H1 (cell line): ENCODE data around the gene NR5A1. TPM values are rescaled to one million over a fixed set of nuclear protein-coding genes. Genes with fewer than 3 reads are reported as not detected.

ENCODE experiments used
- CTCF ChIA-PET: fragments of 300-600 bp; sonication (Branson Sonifier 250); formaldehyde crosslinking; loops from one replicate; lab custom pipeline; 2021; ENCODE audit not compliant: partially characterized antibody; lab: Charles Lee
- POLR2A ChIA-PET: fragments of 300-600 bp; sonication (Branson Sonifier 250); formaldehyde crosslinking; loops from one replicate; lab custom pipeline; 2021; ENCODE audit warnings: inconsistent platforms; ENCODE audit not compliant: partially characterized antibody; lab: Charles Lee
- DNase-seq, 2 experiments: peaks; one replicate each; pipeline versions ENCODE4 v3.0.0 to v3.0.0-alpha.2; 2010 to 2022; ENCODE audit warnings: low spot score in 2 of 2, low read depth in 1 of 2, mixed read lengths in 1 of 2
- FAIRE-seq: peaks from 2 replicates; lab custom pipeline; 2011; peaks lifted over from hg19 to GRCh38; lab: Jason Lieb, UNC
- H2AFZ ChIP-seq: 2 replicates; pipeline ENCODE4 v1.8.1; 2012; ENCODE audit warnings: low read length, inconsistent platforms
- H2AK5ac ChIP-seq: 2 replicates; pipeline ENCODE4 v1.6.1; 2013; ENCODE audit warnings: low read depth, low read length
- H2BK120ac ChIP-seq: replicated peaks from 2 replicates; pipeline ENCODE3; 2013; ENCODE audit warnings: low read depth, low read length, inconsistent platforms
- H2BK12ac ChIP-seq: 2 replicates; pipeline ENCODE4 v1.6.1; 2013; ENCODE audit warnings: low read depth, low read length
- H2BK15ac ChIP-seq: 2 replicates; pipeline ENCODE4 v1.6.1; 2013; ENCODE audit warnings: low read length
- H2BK20ac ChIP-seq: 2 replicates; pipeline ENCODE4 v1.6.1; 2013; ENCODE audit warnings: low read length
- H2BK5ac ChIP-seq: 2 replicates; pipeline ENCODE4 v1.6.1; 2013; ENCODE audit warnings: low read depth, low read length
- H3K14ac ChIP-seq: 2 replicates; pipeline ENCODE4 v1.6.1; 2013; ENCODE audit warnings: inconsistent platforms; ENCODE audit not compliant: insufficient read length
- H3K18ac ChIP-seq: 2 replicates; pipeline ENCODE4 v1.6.1; 2013; ENCODE audit warnings: low read length; ENCODE audit errors: extremely low read depth
- H3K23ac ChIP-seq: 2 replicates; pipeline ENCODE4 v1.6.1; 2013; ENCODE audit warnings: inconsistent platforms; ENCODE audit not compliant: insufficient read length
- H3K23me2 ChIP-seq: 2 replicates; pipeline ENCODE4 v1.6.1; 2013; ENCODE audit warnings: low read depth, low read length
- H3K27ac ChIP-seq: 2 replicates; pipeline ENCODE4 v1.6.1; 2011; ENCODE audit warnings: low read depth, low read length, inconsistent platforms
- H3K27me3 ChIP-seq, 4 experiments: replicated peaks in 1 of 4; 1 replicate in 1 of 4; 2 replicates in 3 of 4; pipeline versions ENCODE4 v1.6.1 to v1.8.1; 2011 to 2013; ENCODE audit warnings: low read length in 3 of 4, mild to moderate bottlenecking in 3 of 4, inconsistent platforms in 2 of 4, mixed read lengths in 2 of 4, moderate library complexity in 1 of 4; ENCODE audit not compliant: control insufficient read depth in 3 of 4, insufficient read depth in 3 of 4; ENCODE audit errors: extremely low read depth in 1 of 4
- H3K36me3 ChIP-seq, 4 experiments: 2 replicates each; pipeline versions ENCODE4 v1.6.1 to v1.8.1; 2011 to 2013; ENCODE audit warnings: mild to moderate bottlenecking in 4 of 4, low read length in 3 of 4, moderate library complexity in 2 of 4, control low read depth in 1 of 4, inconsistent platforms in 1 of 4; ENCODE audit not compliant: insufficient read depth in 4 of 4, control insufficient read depth in 2 of 4
- H3K4ac ChIP-seq: replicated peaks from 2 replicates; pipeline ENCODE3; 2013; ENCODE audit warnings: low read length, low read depth, mixed read lengths, inconsistent platforms; ENCODE audit not compliant: insufficient read length
- H3K4me1 ChIP-seq, 4 experiments: replicated peaks in 1 of 4; 1 replicate in 1 of 4; 2 replicates in 3 of 4; pipeline versions ENCODE4 v1.6.1 to v1.8.1; 2011 to 2013; ENCODE audit warnings: low read length in 3 of 4, inconsistent platforms in 2 of 4, mixed read lengths in 1 of 4; ENCODE audit not compliant: insufficient read depth in 4 of 4, control insufficient read depth in 3 of 4
- H3K4me2 ChIP-seq, 2 experiments: 2 replicates each; pipeline versions ENCODE4 v1.6.1 to v1.8.1; 2011 to 2013; ENCODE audit warnings: low read depth in 2 of 2, low read length in 2 of 2, control low read depth in 1 of 2, inconsistent platforms in 1 of 2, mild to moderate bottlenecking in 1 of 2; ENCODE audit not compliant: insufficient read depth in 1 of 2
- H3K4me3 ChIP-seq, 4 experiments: fragments of 200-600, 300-600 bp in 1 of 4; sonication (generic), shearing (Covaris generic), sonication (Bioruptor Twin) in 1 of 4; 2 replicates each; pipeline versions ENCODE4 v1.5.1 to v1.8.1; 2011 to 2016; ENCODE audit warnings: low read length in 4 of 4, low read depth in 3 of 4, control low read depth in 2 of 4, inconsistent platforms in 2 of 4, mild to moderate bottlenecking in 2 of 4, mixed read lengths in 1 of 4, moderate library complexity in 1 of 4; ENCODE audit not compliant: insufficient read depth in 2 of 4; ENCODE audit errors: extremely low read depth in 1 of 4
- H3K56ac ChIP-seq: replicated peaks from 2 replicates; pipeline ENCODE3; 2013; ENCODE audit warnings: low read depth, mild to moderate bottlenecking, mixed read lengths, low read length, inconsistent platforms; ENCODE audit not compliant: insufficient read length
- H3K79me1 ChIP-seq: 2 replicates; pipeline ENCODE4 v1.6.1; 2013; ENCODE audit warnings: low read depth, low read length, control low read depth
- H3K79me2 ChIP-seq, 2 experiments: 2 replicates each; pipeline versions ENCODE4 v1.6.1 to v1.8.1; 2012 to 2013; ENCODE audit warnings: low read length in 2 of 2, mild to moderate bottlenecking in 2 of 2, inconsistent platforms in 1 of 2; ENCODE audit not compliant: insufficient read depth in 2 of 2, control insufficient read depth in 1 of 2
- H3K9ac ChIP-seq, 4 experiments: replicated peaks in 1 of 4; 1 replicate in 1 of 4; 2 replicates in 3 of 4; pipeline versions ENCODE4 v1.6.1 to v1.8.1; 2011 to 2013; ENCODE audit warnings: low read depth in 3 of 4, low read length in 3 of 4, control low read depth in 2 of 4, mild to moderate bottlenecking in 2 of 4, moderate library complexity in 2 of 4, inconsistent platforms in 1 of 4; ENCODE audit errors: extremely low read depth in 1 of 4
- H3K9me3 ChIP-seq, 2 experiments: 2 replicates each; pipeline versions ENCODE4 v1.6.1 to v1.8.1; 2012 to 2013; ENCODE audit warnings: mild to moderate bottlenecking in 2 of 2, moderate library complexity in 2 of 2, control low read depth in 1 of 2, inconsistent platforms in 1 of 2, low read depth in 1 of 2, low read length in 1 of 2, mixed read lengths in 1 of 2; ENCODE audit not compliant: insufficient read depth in 2 of 2
- H4K20me1 ChIP-seq, 2 experiments: replicated peaks in 1 of 2; 2 replicates each; pipeline versions ENCODE3 to v1.8.1; 2011 to 2013; ENCODE audit warnings: inconsistent platforms in 2 of 2, low read length in 2 of 2, mild to moderate bottlenecking in 1 of 2; ENCODE audit not compliant: insufficient read depth in 2 of 2, control insufficient read depth in 1 of 2
- H4K5ac ChIP-seq: 2 replicates; pipeline ENCODE4 v1.6.1; 2013; ENCODE audit warnings: low read length, low read depth, mixed read lengths, inconsistent platforms; ENCODE audit not compliant: insufficient read length
- H4K8ac ChIP-seq: 2 replicates; pipeline ENCODE4 v1.8.0; 2013; ENCODE audit warnings: mild to moderate bottlenecking, moderate library complexity, low read length, inconsistent platforms; ENCODE audit not compliant: insufficient read depth; ENCODE audit errors: extremely low read depth
- H4K91ac ChIP-seq: replicated peaks from 2 replicates; pipeline ENCODE3; 2013; ENCODE audit warnings: low read length, mixed read lengths, inconsistent platforms; ENCODE audit not compliant: insufficient read length
- ATF2 ChIP-seq: IDR thresholded peaks from 2 replicates; pipeline ENCODE4 v1.6.1; 2012; ENCODE audit warnings: low read length, inconsistent platforms
- JUND ChIP-seq: IDR thresholded peaks from 2 replicates; pipeline ENCODE4 v1.6.1; 2011; ENCODE audit warnings: mild to moderate bottlenecking, improper control_type of control experiment, low read length
- PHF8 ChIP-seq: fragments of 200-600 bp; sonication (generic); conservative IDR thresholded peaks from 2 replicates; pipeline ENCODE4 v1.7.1; 2012; ENCODE audit warnings: low read depth, mild to moderate bottlenecking, inconsistent platforms, low read length, moderate library complexity
- RFX5 ChIP-seq: IDR thresholded peaks from 2 replicates; pipeline ENCODE4 v1.6.1; 2011; ENCODE audit warnings: low read depth, low read length, improper control_type of control experiment, borderline replicate concordance
- SIX5 ChIP-seq: IDR thresholded peaks from 2 replicates; pipeline ENCODE4 v1.6.1; 2011; ENCODE audit warnings: mild to moderate bottlenecking, low read depth, low read length
- SP1 ChIP-seq: IDR thresholded peaks from 2 replicates; pipeline ENCODE4 v1.6.1; 2011; ENCODE audit warnings: low read depth, low read length
- WGBS, 2 experiments: shearing (Covaris generic) in 1 of 2; methylation state at CpG; one replicate each; pipeline versions ENCODE4 v1.1.6 to v1.1.7; 2013 to 2015; ENCODE audit warnings: low lambda C conversion rate in 2 of 2, mixed read lengths in 2 of 2, inconsistent platforms in 1 of 2, low coverage in 1 of 2, missing lambda C conversion rate in 1 of 2; ENCODE audit not compliant: insufficient replicate concordance in 2 of 2, insufficient coverage in 1 of 2, insufficient read length in 1 of 2; ENCODE audit errors: extremely low coverage in 1 of 2, missing lambda C conversion rate in 1 of 2; 5-methylcytosine and 5-hydroxymethylcytosine counted together
- polyA plus RNA-seq, 7 experiments: library from polyadenylated mRNA; depleted of rRNA in 3 of 7; stranded (reverse) in 5 of 7; unstranded in 2 of 7; fragments of >200 nt in 5 of 7; fragments of 200-250 nt in 2 of 7; gene quantifications; 1 replicate in 5 of 7; 2 replicates in 1 of 7; 4 replicates in 1 of 7; pipeline versions ENCODE4 v1.2.1 to v1.2.3, GENCODE V29; 2011 to 2013; ENCODE audit warnings: missing spikeins in 2 of 7, mixed read lengths in 2 of 7
- total RNA-seq: library from RNA; stranded (reverse); fragmentation: NEBNext Ultra II Directional; extraction: Animal tissue kit (Norgen Biotek cat#: 25700); gene quantifications from 2 replicates; pipeline ENCODE4 v1.2.1, GENCODE V29; 2021

The NR5A1 gene
- total and polyA plus RNA-seq, 2 of the 8 experiments (the other 6 are each of a cell fraction or from before 2014, with no cell fraction given): 0.29 to 0.58 TPM

- H2BK120ac ChIP-seq: no peak overlapping the region
- H3K23me2 ChIP-seq: no peaks in the 10 kb centered on the region
- H3K18ac ChIP-seq: no peak overlapping the region
- H3K4me1 ChIP-seq: no peaks in the 10 kb centered on the region
- peak overlapping the region; percentile 23; the same call in 1 of the 2 replicates for H4K8ac ChIP-seq
- H2BK5ac ChIP-seq: no peak overlapping the region; the same call in 1 of the 2 replicates
- H3K56ac ChIP-seq: no peak overlapping the region
- no peak overlapping the region for H3K14ac ChIP-seq
- H3K36me3 ChIP-seq: peaks cover 15 to 51% (median 42%) of the 10 kb centered on the region in 4 experiments
- CTCF ChIA-PET: interaction anchor here (0.7 to 9.8 kb wide), 25 partner anchors 9 to 318 kb away, joined by 3 to 234 read pairs (median 5); partner anchors contain the start of gene WDR38
- H2AK5ac ChIP-seq: no peak overlapping the region
- no peak overlapping the region for H2BK20ac ChIP-seq
- no peak overlapping the region for H3K4me3 ChIP-seq
- no peak overlapping the region for H2BK15ac ChIP-seq
- no peak overlapping the region for H4K91ac ChIP-seq
- H4K20me1 ChIP-seq: peaks cover 0 to 2% of the 10 kb centered on the region in 2 experiments
- H3K9ac ChIP-seq: no peak overlapping the region
- H3K27ac ChIP-seq: no peak overlapping the region
- no peaks in the 10 kb centered on the region for H3K79me1 ChIP-seq
- H2AFZ ChIP-seq: no peak overlapping the region
- no peaks in the 10 kb centered on the region for H3K9me3 ChIP-seq
- H3K4me2 ChIP-seq: no peak overlapping the region
- no peak for FAIRE-seq
- no peak overlapping the region for H3K23ac ChIP-seq
- no peak overlapping the region for H4K5ac ChIP-seq
- no peaks in the 10 kb centered on the region for H3K27me3 ChIP-seq
- WGBS, 2 experiments: 91% methylated on average over 10 of the region's 10 CpGs; no CpG with 5 or more reads in 1 of the 2 experiments
- POLR2A ChIA-PET: no interaction called here
- no peak for TF ChIP-seq ATF2
- TF ChIP-seq SP1: no peak
- no peak for TF ChIP-seq SIX5
- TF ChIP-seq RFX5: no peak
- TF ChIP-seq JUND: no peak
- no peak for TF ChIP-seq PHF8
- TF ChIP-seq, all 59 proteins: peak for 0
- Histone ChIP-seq H2BK12ac (no peak overlapping the region), H3K79me2 (no peaks in the 10 kb centered on the region), H3K4ac (no peak overlapping the region)
- no peak for DNase-seq
These were observed 28.6 kb upstream of the NR5A1 start for GRCh38 chr9:124535846-124536245.
